Measurements from ENCODE around the gene ISYNA1. TPM values are rescaled to one million over a fixed set of nuclear protein-coding genes. Genes with fewer than 3 reads are reported as not detected.

The ISYNA1 gene
- total RNA-seq, 1 donor from 2014 or later = 30.6 TPM

- H3K27ac ChIP-seq = no peak overlapping the region
- intact Hi-C loops (cut with DNase I) = no loop called here
Observed at GRCh38 chr19:18401580-18402112, 36.3 kb downstream of the ISYNA1 start.

DNA sequence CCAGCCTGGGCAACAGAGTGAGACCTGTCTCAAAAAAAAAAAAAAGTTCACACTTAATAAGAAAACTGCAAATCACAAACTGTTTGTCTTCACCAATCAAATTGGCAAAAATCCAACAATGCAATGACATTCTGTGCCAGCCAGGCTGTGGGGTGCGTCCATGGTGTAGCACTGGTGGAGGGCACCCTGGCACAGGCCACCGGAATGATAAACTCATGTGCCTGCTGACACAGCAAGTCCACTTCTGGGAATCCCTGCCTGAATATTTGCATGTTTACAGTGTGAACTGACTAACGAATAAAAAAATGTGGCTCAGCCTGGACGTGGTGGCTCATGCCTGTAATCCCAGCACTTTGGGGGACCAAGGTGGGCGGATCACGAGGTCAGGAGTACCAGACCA, 38.9 kb downstream of the ISYNA1 start:
- Histone ChIP-seq H3K36me3 (no peaks in the 10 kb centered on the region), H3K4me1 (peaks cover 22% of the 10 kb centered on the region), H3K27me3 (ENCODE audit: low read depth) (peaks cover 19% of the 10 kb centered on the region), H3K4me3 (no peak overlapping the region), H3K27ac (no peak overlapping the region), H3K9me3 (no peaks in the 10 kb centered on the region)
- TF ChIP-seq CTCF (IDR thresholded peaks at IDR 0.05) = no peak
- intact Hi-C loops (cut with DNase I) = loop anchor here (10.0 kb wide), 1 partner anchor 54 kb away; the partner anchor contains the start of gene PGPEP1
- DNase-seq (no peak), ATAC-seq (peak; percentile 59 to 67)

More at GRCh38 chr19:18401580-18402112, 36.3 kb downstream of the ISYNA1 start:
- ATAC-seq = peak; percentile 77 to 89
- peaks cover 21% of the 10 kb centered on the region for H3K4me1 ChIP-seq
- peaks cover 14% of the 10 kb centered on the region for H3K27me3 ChIP-seq (ENCODE audit: low read depth)
- no peaks in the 10 kb centered on the region for H3K36me3 ChIP-seq
- TF ChIP-seq CTCF (IDR thresholded peaks at IDR 0.05) = peak; percentile 30
- no peak overlapping the region for H3K4me3 ChIP-seq
- no peaks in the 10 kb centered on the region for H3K9me3 ChIP-seq
- peak; percentile 86 for DNase-seq

GRCh38 chr19:18397242-18398202, 40.4 kb downstream of the ISYNA1 start, which contains the start of gene LRRC25:
TSS of gene LRRC25 (minus strand) at chr19:18397622. CDS start at chr19:18396963, 659 bp downstream.
- Histone ChIP-seq H3K4me3 (peak within 1 kb of the TSS; percentile 53), H3K4me1 (peaks cover 32% of the 10 kb centered on the region), H3K27ac (peak within 1 kb of the TSS; percentile 41), H3K27me3 (ENCODE audit: low read depth) (peaks cover 19% of the 10 kb centered on the region), H3K36me3 (no peaks in the 10 kb centered on the region), H3K9me3 (no peaks in the 10 kb centered on the region)
- peak; percentile 67 to 79 for ATAC-seq
- TF ChIP-seq CTCF (IDR thresholded peaks at IDR 0.05) = no peak
- intact Hi-C loops (cut with DNase I) = loop anchor here (10.0 kb wide), 1 partner anchor 53 kb away; the partner anchor contains the start of gene PGPEP1
- peak; percentile 81 for DNase-seq

DNA sequence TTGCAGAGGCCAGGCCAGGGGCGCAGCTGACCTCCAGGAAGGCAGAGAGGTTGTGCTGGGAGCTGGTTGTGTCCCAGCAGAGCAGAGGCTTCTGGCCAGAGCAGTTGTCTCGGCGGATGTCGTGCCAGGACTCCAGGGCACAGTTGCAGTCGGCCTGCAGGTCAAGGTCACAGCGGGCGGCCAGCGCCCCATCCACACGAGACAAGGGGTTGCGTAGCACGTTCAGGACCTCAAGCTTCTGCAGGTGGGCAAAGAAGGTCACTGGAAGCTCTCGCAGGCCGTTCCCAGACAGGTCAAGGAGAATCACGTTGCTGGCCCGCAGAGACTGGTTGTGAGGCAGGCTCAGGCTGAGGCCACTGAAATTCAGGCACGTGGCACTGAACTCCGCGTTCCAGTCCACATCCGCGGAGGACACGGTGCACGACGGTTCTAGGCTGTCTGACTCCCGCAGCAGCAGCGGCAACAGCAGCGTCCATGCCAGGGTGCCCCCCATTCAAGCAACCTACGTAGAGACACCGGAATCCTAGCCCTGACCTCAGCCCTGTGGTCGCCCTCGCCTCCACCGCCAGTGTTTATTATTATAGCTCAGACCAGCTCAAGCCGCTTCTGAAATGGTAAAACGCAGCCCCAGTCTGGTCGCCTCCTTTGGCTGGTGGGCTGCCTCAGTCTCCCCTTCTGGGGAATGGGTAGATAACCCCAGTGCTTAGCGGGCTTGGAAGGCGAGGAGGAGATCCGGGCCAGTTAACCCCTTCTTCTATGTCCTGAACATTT, 41.3 kb downstream of the ISYNA1 start:
- peak overlapping the region; percentile 53 for H3K4me3 ChIP-seq
- DNase-seq = no peak
- intact Hi-C loops (cut with DNase I) = loop anchor here (10.0 kb wide), 1 partner anchor 52 kb away; the partner anchor contains the start of gene PGPEP1
- H3K36me3 ChIP-seq = no peaks in the 10 kb centered on the region
- peak overlapping the region; percentile 41 for H3K27ac ChIP-seq
- H3K9me3 ChIP-seq = no peaks in the 10 kb centered on the region
- H3K27me3 ChIP-seq (ENCODE audit: low read depth) = peaks cover 19% of the 10 kb centered on the region
- H3K4me1 ChIP-seq = peaks cover 34% of the 10 kb centered on the region
- ATAC-seq = no peak
- no peak for TF ChIP-seq CTCF (IDR thresholded peaks at IDR 0.05)

- H3K36me3 ChIP-seq = peaks cover 7% of the 10 kb centered on the region
- H3K4me1 ChIP-seq = peaks cover 39% of the 10 kb centered on the region
- peaks cover 19% of the 10 kb centered on the region for H3K27me3 ChIP-seq (ENCODE audit: low read depth)
- peak overlapping the region; percentile 38 for H3K4me3 ChIP-seq
- peak; percentile 78 for DNase-seq
- no peak for TF ChIP-seq CTCF (IDR thresholded peaks at IDR 0.05)
- H3K9me3 ChIP-seq = no peaks in the 10 kb centered on the region
- peak; percentile 36 to 45 for ATAC-seq
- H3K27ac ChIP-seq = peak overlapping the region; percentile 18
- intact Hi-C loops (cut with DNase I) = loop anchor here (10.0 kb wide), 1 partner anchor 49 kb away; the partner anchor contains the start of gene PGPEP1
Observed at GRCh38 chr19:18393836-18394235, 44.1 kb downstream of the ISYNA1 start.

All from lower lobe of right lung (tissue), 2 donors.